Measurements from ENCODE around the gene EID2.

EID2 gene

DNA sequence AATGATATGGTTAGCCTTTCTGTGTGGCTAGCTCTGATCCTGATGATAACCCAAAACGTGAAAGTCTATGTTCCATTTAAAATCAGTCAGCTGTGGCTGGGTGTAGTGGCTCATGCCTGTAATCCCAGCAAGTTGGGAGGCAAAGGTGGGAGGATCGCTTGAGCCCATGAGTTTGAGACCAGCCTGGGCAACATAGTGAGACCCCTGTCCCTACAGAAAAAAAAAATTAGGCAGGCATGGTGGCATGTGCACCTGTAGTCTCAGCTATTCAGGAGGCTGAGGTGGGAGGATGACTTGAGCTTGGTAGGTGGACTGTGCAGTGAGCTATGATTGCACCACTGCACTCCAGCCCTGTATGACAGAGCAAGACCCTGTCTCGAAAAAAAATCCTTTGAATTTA lies 6.2 kb downstream of the EID2 start:
- no peak for DNase-seq (ENCODE audit: low read depth)

DNA sequence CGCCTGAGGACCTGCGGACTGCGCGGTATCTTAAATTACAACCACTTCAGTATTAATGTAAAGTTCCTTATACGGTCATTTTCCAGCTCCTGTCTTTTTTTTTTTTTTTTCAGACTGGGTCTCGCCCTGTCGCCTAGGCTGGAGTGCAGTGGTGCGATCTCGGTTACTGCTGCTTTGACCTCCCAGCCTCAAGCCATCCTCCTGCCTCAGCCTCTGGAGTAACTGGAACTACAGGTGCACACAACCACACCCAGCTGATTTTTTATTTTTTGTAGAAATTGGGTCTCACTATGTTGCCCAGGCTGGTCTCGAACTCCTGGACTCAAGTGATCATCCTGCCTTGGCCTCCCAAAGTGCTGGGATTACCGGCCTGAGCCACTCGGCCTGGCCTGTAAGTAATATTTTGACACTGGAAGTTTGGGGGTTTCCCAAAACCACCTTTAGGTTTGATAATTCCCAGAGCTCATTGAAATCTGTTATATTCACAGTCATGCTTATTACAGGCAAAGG lies 6.9 kb downstream of the EID2 start:
- no peak for DNase-seq (ENCODE audit: low read depth)

DNA sequence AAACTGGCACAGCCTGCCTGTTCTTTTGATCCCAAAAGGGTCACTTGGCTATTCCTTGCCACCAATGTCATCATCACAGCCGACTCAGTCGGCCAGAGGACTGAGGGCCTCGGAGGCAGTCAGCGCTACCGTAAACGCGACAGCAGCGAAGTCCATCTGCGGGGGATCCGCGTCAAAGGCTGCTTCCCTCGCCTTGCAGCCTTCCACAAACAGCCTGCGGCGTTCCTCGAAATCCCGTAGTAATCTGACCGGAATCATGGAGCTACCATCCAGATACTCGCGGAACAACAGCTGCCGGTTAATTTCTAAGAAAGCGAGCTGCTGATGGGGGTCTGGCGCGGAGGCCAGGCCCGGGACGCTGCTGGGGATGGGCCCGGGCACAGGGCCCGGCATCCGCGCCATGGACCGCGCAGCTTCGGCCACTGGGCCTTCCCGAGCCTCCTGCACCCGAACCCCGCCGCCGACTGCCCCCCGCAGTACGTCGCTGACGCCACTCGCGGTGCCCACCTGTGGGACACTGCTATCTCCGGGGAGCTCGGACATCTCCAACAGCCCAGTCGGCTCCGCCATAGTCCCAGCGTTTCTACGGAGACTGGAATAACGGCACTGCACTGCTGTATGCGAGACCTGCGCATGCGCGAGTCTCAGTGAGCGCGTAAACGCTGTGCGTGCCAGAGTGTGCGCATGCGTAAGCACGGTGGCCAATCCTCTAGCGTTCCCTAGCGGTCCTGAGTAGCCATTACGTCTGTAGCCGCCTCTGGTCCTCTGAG lies 7.5 kb downstream of the EID2 start, which contains the start of gene EID2B:
EID2B (minus strand) TSS at position 620 of the 770 bp plus-strand sequence; CDS start at position 570, 50 bp downstream.
- peak; percentile 88 for DNase-seq (ENCODE audit: low read depth)

DNA sequence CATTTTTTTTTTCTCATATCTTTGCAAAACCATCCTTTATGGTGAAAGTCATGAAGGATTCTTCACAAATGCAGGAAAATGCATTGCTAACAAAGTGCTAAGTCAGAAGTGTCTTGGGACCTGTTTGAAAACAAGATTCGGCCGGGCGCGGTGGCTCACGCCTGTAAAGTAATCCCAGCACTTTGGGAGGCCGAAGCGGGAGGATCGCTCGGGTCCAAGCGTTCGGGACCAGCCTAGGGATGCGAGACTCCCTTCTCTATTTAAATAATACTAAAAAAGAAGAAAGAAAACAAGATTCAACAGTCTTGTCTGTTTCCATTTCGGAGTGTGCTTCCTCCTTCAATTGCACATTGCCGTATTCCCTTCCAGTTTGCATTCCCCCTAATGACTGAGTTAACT lies 8.1 kb downstream of the EID2 start:
- no peak for DNase-seq (ENCODE audit: low read depth)

DNA sequence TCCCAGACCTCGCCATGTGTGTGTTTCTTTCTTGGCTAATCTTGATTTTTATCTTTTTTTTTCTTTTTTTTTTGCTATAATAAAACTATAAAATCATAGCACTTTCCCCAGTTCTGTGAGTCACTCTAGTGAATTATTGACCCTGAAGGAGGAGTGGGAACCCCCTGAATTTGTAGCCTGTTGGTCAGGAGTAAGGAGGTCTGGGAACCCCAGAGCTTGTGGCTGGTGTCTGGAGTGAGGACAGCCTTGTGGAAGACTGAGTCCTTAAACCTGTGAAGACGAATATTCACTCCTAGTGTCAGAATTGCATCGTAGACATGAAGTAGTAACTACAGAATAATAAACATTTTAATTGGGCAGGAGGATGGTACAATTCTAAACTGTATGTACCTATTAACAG lies 14.8 kb downstream of the EID2 start:
- no peak for DNase-seq (ENCODE audit: low read depth)

DNA sequence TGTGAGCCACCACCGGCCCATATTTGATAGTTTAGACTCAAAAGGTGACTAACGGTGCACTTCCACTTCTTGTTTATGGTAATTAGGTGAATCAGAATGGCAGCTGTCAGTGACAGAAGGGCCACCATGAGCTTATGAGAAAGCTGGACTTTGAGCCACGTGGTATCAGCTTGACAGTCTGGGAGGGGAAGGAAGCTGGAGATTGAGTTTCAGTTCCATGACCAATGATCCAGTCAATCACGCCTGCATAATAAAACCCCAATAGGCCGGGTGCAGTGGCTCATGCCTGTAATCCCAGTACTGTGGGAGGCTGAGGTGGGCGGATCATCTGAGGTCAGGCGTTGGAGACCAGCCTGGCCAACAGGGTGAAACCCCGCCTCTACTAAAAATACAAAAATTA lies 15.5 kb downstream of the EID2 start:
- DNase-seq (ENCODE audit: low read depth): no peak

DNA sequence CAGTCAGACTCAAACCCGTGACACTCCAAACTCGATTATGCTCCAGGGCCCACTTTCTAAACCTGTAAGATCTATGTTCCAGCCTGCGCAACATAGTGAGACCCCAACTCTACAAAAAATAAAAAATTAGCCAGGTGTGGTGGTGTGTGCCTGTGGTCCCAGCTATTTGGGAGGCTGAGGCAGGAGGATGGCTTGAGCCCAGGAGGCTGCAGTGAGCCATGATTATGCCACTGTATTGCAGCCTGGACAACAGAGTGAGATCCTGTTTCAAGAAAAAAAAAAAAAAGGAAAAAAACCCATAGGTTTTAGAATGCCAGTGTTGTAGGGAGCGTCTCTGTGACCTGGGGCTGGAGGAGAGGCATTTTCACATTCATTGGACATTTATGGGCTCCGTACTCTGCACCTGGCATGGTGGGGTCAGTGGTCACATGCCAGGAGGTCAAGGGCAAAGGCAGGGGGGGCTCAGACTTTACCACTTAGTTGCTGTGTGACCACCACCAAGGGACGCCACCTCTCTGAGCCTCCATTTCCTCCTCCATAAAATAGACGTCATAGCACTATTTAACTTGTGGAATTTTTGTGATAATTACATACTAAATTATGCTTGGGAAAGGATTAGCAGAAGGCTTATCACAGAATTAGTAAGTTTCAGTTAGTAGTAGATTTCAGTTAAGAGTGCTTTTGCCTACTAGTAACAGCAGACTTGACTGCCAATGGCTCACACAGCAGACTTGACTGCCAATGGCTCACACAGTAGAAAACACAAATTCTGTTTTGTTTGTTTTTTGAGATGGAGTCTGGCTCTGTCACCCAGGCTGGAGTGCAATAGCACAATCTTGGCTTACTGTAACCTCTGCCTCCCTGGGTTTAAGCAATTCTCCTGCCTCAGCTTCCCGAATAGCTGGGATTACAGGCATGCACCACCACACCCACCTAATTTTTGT lies 19.1 kb downstream of the EID2 start:
- DNase-seq (ENCODE audit: low read depth): no peak

DNA sequence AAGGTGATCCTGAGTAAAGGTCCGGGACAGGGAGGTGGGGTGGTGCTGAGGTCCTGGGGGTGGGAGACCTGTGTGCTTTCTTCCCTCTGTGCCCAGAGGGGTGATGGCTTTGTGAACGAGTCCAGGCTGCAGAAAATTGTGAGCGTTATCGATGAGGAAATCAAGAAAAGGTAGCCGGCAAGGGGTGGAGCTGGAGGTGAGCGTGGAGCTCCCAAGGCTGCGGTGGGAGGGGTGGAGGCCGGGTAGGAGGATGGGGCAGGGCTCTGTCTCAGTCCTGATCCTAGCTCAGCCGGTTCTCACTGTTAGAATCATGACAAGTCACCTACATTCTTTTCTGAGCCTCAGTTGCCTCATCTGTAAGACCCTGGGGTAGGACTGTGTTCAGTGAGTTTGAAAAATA lies 21.0 kb downstream of the EID2 start:
- DNase-seq (ENCODE audit: low read depth): no peak

DNA sequence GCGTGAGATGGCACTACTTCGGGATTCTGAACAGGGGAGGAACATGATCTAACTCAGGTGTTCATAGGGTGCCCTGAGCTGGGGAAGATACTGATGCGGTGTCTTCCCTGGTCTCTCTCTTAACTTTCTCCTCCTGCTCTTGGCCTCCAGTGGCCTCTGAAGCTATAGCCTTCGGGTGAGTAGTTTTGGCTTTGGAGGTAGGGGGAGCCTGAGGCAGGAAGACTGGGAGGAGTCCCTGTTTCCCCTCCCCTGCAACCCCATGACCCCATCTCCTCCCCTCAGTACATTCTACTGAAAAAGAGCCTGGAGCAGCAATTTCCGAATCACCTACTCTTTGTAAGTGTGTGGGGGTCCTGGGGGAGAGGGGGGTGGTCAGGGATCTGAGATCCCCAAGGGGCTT lies 21.5 kb downstream of the EID2 start:
- DNase-seq (ENCODE audit: low read depth): no peak

DNA sequence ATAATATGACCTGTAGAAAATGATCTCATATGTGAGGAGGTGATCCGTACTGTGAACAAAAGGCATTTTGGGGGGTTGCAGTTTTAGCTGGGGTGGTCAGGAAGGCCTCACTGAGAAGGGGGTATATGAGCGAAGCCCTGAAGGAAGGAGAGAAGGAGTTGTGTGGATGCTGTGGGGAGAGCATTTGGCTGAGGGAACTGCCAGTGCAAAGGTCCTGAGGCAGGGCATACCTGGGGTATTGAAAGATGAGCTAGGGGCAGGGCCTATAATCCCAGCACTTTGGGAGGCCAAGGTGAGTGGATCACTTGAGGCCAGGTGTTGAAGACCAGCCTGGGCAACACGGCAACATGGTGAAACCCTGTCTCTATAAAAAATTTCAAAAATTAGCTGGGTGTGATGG lies 22.5 kb downstream of the EID2 start:
- no peak for DNase-seq (ENCODE audit: low read depth)

DNA sequence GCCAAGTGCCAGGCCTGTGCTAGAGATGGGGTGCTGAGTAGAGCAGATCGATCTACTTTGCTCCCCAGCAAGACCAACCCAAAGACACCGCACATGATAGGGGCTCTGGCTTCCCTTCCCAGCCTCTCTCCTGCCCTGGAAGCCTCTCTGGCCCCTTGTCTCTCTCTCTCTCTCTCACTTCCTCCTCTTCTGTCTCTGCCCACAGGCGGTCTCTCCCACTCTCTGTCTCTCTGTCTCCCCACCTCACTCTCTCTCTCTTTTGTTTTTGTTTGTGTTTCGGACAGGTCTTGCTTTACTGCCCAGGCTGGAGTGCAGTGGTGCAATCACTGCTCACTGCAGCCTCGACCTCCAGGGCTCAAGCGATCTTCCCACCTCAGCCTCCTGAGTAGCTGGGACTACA lies 23.7 kb downstream of the EID2 start:
- DNase-seq (ENCODE audit: low read depth): no peak

DNA sequence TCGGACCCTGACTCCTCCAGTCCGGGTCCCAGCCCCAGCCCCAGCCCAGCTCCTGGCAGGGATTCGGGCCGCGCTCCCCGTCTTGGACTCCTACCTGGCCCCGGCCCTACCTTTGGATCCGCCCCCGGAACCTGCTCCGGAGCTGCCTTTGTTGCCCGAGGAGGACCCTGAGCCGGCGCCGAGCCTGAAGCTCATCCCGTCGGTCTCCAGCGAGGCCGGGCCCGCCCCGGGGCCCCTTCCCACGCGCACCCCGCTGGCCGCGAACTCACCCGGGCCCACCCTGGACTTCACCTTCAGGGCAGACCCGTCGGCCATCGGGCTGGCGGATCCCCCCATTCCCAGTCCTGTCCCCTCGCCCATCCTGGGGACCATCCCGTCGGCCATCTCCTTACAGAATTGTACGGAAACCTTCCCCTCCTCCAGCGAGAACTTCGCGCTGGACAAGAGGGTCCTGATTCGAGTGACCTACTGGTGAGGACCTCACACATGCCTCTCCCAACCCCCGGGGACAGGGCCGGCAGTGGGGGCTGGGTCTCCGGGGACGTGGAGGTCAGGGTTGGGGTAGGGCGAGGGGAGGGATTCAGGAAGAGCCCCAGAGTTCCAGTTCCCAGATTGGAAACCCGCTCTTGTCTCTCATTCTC lies 24.3 kb downstream of the EID2 start:
- DNase-seq (ENCODE audit: low read depth): no peak

DNA sequence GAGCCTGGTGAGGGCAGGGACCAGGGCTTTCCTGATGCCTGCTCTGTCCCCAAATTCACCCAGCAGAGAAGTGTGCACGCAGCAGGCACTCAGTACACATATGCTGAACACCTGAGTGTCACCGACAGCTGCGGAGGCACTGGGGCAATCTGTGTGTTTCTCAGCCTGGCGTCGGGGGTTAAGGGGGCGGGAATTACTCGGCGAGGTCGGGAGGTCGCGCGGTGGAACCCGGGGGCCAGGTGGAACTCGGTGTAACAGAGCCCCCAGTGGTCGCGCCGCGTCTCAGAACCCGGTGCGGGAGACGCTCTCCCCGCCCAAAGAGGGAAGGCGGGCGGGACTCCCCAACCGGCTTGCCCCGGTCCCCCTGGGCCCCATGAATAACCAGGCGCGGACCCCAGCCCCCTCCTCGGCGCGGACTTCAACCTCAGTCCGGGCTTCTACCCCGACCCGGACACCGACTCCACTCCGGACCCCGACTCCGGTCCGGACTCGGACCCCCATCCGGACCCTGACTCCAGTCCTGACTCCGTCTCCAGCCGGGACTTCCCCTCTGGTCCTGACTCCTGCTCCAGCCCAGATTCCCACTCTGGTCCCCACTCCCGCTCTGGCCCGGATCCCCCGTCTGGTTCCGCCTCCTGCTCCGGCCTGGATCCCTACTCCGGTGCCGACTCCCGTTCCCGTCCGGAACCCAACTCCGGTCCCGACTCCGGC lies 25.0 kb downstream of the EID2 start, which contains the start of gene SELENOV:
SELENOV (plus strand) TSS at position 300 of the 711 bp plus-strand sequence; CDS start at position 374, 74 bp downstream.
- DNase-seq (ENCODE audit: low read depth): no peak

DNA sequence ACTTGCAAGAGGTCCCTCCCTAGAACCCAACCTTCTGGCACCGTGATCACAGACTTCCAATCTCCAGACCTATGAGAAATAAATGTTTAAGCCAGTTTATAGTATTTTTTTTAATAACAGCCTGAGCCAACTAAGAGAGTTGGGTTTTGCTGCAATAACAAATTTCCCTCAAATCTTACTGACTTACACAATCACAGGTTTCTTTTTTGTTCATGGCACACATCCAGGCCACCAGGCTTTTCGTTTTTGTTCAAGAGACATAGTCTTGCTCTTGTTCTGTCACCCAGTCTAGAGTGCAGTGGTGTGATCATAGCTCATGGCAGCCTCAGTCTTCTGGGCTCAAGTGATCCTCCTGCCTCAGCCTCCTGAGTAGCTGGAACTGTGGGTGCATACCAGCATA lies 27.0 kb downstream of the EID2 start:
- DNase-seq (ENCODE audit: low read depth): no peak

DNA sequence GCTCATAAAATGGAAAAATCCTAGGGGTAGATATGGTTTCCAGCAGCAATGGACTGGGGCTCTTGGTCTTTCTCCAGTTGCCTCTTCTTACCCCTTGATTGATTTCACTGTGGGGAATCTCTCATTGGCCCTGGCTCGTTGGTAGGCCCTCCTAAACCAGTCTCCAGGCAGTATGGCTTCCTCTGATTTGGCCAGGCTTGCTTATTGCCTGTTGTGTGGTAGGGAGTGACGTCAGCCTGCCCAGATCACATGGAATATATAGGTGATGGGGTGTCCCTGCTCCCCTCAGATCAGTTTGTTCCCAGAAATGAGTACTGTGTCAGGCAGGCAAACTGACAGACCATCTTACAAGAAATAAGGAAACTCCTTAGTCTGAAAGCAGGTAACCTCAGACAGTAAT lies 30.7 kb downstream of the EID2 start:
- DNase-seq (ENCODE audit: low read depth): no peak

DNA sequence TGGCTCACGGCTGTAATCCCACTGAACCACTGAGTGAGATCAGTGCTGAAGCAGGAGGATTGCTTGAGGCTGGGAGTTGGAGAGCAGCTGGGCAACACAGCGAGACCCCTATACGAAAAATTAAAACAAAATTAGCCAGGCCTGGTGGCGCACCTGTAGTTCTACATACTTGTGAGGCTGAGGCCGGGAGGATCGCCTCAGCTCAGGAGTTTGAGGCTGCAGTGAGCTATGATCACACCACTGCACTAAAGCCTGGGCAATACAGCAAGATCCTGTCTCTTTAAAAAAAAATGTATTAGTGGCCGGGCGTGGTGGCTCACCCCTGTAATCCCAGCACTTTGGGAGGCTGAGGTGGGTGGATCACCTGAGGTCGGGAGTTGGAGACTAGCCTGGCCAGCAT lies 31.3 kb downstream of the EID2 start:
- no peak for DNase-seq (ENCODE audit: low read depth)

DNA sequence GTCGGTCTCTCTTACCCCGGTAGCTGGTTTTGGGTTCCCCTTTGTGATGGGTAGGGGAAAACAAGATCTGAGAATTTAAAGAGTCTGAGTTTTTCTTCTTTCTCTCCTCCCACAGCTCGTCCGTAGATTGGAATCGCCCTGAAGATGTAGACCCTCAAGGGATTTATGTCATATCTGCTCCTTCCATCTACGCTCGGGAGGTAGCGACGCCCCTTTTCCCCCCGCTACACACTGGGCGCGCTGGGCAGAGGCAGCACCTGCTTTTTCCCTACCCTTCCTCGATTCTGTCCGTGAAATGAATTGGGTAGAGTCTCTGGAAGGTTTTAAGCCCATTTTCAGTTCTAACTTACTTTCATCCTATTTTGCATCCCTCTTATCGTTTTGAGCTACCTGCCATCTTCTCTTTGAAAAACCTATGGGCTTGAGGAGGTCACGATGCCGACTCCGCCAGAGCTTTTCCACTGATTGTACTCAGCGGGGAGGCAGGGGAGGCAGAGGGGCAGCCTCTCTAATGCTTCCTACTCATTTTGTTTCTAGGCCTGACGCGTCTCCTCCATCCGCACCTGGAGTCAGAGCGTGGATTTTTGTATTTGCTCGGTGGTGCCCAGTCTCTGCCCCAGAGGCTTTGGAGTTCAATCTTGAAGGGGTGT lies 32.1 kb downstream of the EID2 start:
- no peak for DNase-seq (ENCODE audit: low read depth)

DNA sequence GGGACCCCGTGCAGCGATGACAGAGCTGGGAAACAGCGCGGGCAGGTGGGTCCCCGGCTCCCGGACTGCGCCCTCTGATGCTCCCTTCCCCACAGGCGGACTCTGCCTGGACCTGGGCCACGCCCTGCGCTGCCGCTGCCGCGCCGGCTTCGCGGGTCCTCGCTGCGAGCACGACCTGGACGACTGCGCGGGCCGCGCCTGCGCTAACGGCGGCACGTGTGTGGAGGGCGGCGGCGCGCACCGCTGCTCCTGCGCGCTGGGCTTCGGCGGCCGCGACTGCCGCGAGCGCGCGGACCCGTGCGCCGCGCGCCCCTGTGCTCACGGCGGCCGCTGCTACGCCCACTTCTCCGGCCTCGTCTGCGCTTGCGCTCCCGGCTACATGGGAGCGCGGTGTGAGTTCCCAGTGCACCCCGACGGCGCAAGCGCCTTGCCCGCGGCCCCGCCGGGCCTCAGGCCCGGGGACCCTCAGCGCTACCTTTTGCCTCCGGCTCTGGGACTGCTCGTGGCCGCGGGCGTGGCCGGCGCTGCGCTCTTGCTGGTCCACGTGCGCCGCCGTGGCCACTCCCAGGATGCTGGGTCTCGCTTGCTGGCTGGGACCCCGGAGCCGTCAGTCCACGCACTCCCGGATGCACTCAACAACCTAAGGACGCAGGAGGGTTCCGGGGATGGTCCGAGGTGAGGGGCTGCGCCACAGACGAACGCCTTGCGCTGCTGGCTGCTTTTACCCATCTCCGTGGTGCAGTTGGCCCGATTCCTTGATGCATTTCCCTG lies 32.8 kb downstream of the EID2 start:
- peak; percentile 12 for DNase-seq (ENCODE audit: low read depth)

DNA sequence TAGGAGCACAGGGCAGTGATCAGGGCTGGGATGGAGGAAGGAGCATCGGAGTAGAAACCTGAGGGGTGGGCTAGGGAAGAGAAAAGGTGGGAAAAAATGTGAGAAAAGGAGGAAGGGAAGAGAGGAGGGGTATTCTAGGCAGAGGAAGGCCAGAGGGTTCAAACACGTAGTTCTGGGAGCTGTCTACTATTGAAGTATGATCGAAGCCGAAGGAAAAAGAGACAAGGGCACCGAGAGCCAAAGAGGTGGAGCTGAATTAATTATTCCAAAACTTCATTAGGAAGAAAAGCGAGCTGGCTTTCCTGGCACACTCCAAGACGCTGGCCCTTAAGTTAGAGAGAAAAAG lies 33.4 kb downstream of the EID2 start:
- no peak for DNase-seq (ENCODE audit: low read depth)

DNA sequence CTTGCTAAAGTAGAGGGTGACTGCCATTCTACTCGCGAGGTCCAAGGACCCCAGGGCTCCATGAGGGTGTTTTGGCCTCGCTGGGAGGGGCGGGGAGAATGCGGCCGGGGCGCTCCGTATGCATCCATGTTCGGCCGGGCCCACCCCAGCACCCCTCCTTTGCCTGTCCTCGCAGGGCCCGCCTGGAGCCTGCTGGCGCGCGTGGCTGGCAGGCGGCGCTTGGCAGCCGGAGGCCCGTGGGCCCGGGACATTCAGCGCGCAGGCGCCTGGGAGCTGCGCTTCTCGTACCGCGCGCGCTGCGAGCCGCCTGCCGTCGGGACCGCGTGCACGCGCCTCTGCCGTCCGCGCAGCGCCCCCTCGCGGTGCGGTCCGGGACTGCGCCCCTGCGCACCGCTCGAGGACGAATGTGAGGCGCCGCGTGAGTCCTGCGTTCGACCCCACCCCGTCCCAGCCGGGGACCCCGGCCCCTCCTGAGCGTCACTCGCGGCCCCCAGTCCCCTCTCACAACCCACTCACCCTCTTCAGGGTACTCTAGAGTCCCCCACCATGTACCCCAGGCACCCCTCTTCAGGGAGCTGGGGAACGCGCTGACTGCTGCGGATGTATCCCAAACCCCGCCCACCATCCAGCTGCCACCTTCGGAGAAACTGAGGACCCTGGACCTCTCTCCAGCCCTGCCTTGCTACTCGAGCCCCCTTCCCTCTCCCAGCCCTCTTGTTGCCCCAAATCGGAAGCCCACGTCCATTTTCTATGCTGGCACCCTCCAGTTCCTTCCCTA lies 37.1 kb downstream of the EID2 start:
- DNase-seq (ENCODE audit: low read depth): peak; percentile 56
